Ovary (tissue), 1 donor: ENCODE measurements around the gene ADAMTS2.

Experiments used
- EP300 ChIP-seq: sonication (generic); formaldehyde crosslinking; IDR thresholded peaks from one replicate; pipeline ENCODE4 v1.6.1; 2017; ENCODE audit warnings: antibody characterized with exemption
- POLR2A ChIP-seq: fragments of 450-650 bp; IDR thresholded peaks from one replicate; pipeline ENCODE4 v1.6.1; 2017; ENCODE audit warnings: antibody characterized with exemption, mild to moderate bottlenecking, moderate library complexity

GRCh38 chr5:179127136-179128040, 217.9 kb downstream of the ADAMTS2 start:
- TF ChIP-seq EP300 (no peak), POLR2A (no peak)
